ENCODE results near the gene NAALADL1. TPM values are rescaled to one million over a fixed set of nuclear protein-coding genes. Genes with fewer than 3 reads are reported as not detected.
A peak's percentile ranks its signal among the peaks of the same experiment; 100 is the strongest.

Gene NAALADL1
- total RNA-seq, 1 donor from 2014 or later: 13.4 TPM

- ATAC-seq (ENCODE audit: low read depth): no peak
- no peak for DNase-seq
- Mint-ChIP-seq H3K27me3 (no peaks in the 10 kb centered on the region), H3K4me1 (peaks cover 2% of the 10 kb centered on the region), H3K9me3 (no peaks in the 10 kb centered on the region), H3K4me3 (no peak overlapping the region), H3K27ac (no peak overlapping the region), H3K36me3 (ENCODE audit: low read depth) (peaks cover 22% of the 10 kb centered on the region)
- TF ChIP-seq, protein P1, sequence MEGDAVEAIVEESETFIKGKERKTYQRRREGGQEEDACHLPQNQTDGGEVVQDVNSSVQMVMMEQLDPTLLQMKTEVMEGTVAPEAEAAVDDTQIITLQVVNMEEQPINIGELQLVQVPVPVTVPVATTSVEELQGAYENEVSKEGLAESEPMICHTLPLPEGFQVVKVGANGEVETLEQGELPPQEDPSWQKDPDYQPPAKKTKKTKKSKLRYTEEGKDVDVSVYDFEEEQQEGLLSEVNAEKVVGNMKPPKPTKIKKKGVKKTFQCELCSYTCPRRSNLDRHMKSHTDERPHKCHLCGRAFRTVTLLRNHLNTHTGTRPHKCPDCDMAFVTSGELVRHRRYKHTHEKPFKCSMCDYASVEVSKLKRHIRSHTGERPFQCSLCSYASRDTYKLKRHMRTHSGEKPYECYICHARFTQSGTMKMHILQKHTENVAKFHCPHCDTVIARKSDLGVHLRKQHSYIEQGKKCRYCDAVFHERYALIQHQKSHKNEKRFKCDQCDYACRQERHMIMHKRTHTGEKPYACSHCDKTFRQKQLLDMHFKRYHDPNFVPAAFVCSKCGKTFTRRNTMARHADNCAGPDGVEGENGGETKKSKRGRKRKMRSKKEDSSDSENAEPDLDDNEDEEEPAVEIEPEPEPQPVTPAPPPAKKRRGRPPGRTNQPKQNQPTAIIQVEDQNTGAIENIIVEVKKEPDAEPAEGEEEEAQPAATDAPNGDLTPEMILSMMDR (IDR thresholded peaks at IDR 0.05): no peak
- POLR2A ChIA-PET: no interaction called here
- CTCF ChIA-PET: no interaction called here
- intact Hi-C loops (cut with micrococcal nuclease): no loop called here
Observed at GRCh38 chr11:65035579-65035978, 22.8 kb downstream of the NAALADL1 start.

DNA sequence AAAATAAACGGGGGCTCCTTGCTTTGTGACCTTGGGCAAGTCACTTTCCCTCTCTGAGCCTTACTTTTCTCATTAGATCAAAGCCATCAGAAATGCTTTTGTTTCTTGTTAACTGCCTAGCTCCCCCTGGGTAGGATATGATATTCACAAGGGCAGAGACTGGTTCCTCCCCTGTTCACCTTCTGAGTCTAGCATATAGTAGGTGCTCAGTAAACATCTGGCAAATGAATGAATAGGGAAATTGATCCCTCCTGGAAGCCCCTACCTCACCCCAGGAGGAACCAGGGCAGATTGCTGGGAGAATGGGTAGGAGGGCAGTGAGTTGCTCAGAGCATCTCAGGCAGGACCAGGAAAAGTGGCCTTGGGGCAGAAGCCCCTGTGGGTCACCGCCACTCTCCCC lies 23.9 kb downstream of the NAALADL1 start:
- H3K27ac Mint-ChIP-seq: no peak overlapping the region
- intact Hi-C loops (cut with micrococcal nuclease): no loop called here
- H3K36me3 Mint-ChIP-seq (ENCODE audit: low read depth): peaks cover 22% of the 10 kb centered on the region
- POLR2A ChIA-PET: no interaction called here
- no peak for DNase-seq
- CTCF ChIA-PET: no interaction called here
- no peaks in the 10 kb centered on the region for H3K27me3 Mint-ChIP-seq
- H3K4me1 Mint-ChIP-seq: no peaks in the 10 kb centered on the region
- TF ChIP-seq, protein P1 (IDR thresholded peaks at IDR 0.05): no peak
- no peak for ATAC-seq (ENCODE audit: low read depth)
- H3K4me3 Mint-ChIP-seq: no peak overlapping the region
- no peaks in the 10 kb centered on the region for H3K9me3 Mint-ChIP-seq

GRCh38 chr11:65032216-65032615 lies 26.1 kb downstream of the NAALADL1 start:
- H3K9me3 Mint-ChIP-seq: no peaks in the 10 kb centered on the region
- ChIA-PET POLR2A (no interaction called here), CTCF (no interaction called here)
- H3K4me1 Mint-ChIP-seq: peaks cover 16% of the 10 kb centered on the region
- H3K27ac Mint-ChIP-seq: no peak overlapping the region
- no peak for DNase-seq
- no peaks in the 10 kb centered on the region for H3K27me3 Mint-ChIP-seq
- intact Hi-C loops (cut with micrococcal nuclease): no loop called here
- no peak for ATAC-seq (ENCODE audit: low read depth)
- no peak overlapping the region for H3K4me3 Mint-ChIP-seq
- TF ChIP-seq, protein P1 (IDR thresholded peaks at IDR 0.05): no peak
- H3K36me3 Mint-ChIP-seq (ENCODE audit: low read depth): peaks cover 16% of the 10 kb centered on the region

- POLR2A ChIA-PET: interaction anchor here (0.6 to 1.5 kb wide), 6 partner anchors 12 to 284 kb away, joined by 3 to 9 read pairs (median 5); partner anchors contain the start of genes ARL2, PPP2R5B, RASGRP2 and SAC3D1
Observed at GRCh38 chr11:65027213-65028067, 30.9 kb downstream of the NAALADL1 start, which contains the start of gene SNX15. TSS of gene SNX15 (plus strand) at chr11:65027439. CDS start at chr11:65027538, 99 bp downstream.

More at GRCh38 chr11:65027213-65028067, 30.9 kb downstream of the NAALADL1 start, which contains the start of gene SNX15:
- peak within 1 kb of the TSS; percentile 85 for H3K4me3 Mint-ChIP-seq
- DNase-seq (peak; percentile 72), ATAC-seq (ENCODE audit: low read depth) (peak; percentile 90)
- H3K9me3 Mint-ChIP-seq: no peaks in the 10 kb centered on the region
- peaks cover under 1% of the 10 kb centered on the region for H3K36me3 Mint-ChIP-seq (ENCODE audit: low read depth)
- H3K27me3 Mint-ChIP-seq: no peaks in the 10 kb centered on the region
- CTCF ChIA-PET: interaction anchor here (0.9 to 2.1 kb wide), 3 partner anchors 13 to 104 kb away, joined by 3 to 5 read pairs (median 4); partner anchors contain the start of genes ARL2 and TM7SF2
- intact Hi-C loops (cut with micrococcal nuclease): loop anchor here (1.0 to 5.0 kb wide), 9 partner anchors 13 to 545 kb away; partner anchors contain the start of genes ARL2, ATG2A, CAPN1 and CDCA5
- TF ChIP-seq, protein P1 (IDR thresholded peaks at IDR 0.05): no peak
- H3K4me1 Mint-ChIP-seq: peaks cover 21% of the 10 kb centered on the region
- peak within 1 kb of the TSS; percentile 88 for H3K27ac Mint-ChIP-seq

All from activated B cell treated with CpG ODN at 0.5 μM for 24 hours (primary cell).